Iris pigment epithelial cell (primary cell): Measurements from ENCODE around the gene PPP2R5D.
"Not testable (repeated sequence)": the region's sequence is repeated elsewhere in the genome, so short reads cannot be mapped to it uniquely, and the experiment has no call there.

ENCODE experiments used
- DNase-seq: peaks from one replicate; pipeline ENCODE4 v3.0.0-alpha.2; 2011; ENCODE audit warnings: low read depth

PPP2R5D gene

GRCh38 chr6:43032326-43032725 is 48.0 kb downstream of the PPP2R5D start:
- no peak for DNase-seq

DNA sequence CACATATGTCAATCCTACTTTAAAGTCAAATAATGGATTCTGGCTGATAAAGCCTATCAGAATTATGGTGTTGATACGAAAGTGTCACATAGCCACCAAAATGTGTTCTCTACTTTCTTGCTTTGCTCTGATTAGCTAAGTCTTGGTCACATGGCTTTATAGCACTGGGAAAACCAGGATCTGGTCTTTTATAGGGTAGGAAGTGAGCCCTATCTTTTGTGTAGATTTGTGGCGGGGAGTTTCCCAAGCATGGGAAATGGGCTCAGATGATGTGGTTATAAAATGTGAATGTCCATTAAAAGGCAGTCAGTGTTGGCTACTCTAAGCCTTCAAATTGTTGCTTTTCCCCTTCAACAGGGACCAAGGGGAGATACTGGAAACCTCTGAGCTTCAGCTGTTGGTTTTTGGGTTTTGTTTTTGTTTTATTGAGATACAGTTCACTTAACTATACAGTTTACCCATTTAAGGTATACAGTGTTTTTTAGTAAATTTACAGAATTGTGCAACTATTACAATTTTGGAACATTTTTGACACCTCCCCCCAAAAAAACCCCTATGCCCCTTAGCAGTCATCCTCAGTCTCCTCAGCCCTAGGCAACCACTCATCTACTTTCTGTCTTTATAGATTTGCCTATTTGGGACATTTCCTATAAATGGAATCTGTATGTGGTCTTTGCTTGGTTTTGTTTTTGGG is 49.3 kb downstream of the PPP2R5D start:
- no peak for DNase-seq

DNA sequence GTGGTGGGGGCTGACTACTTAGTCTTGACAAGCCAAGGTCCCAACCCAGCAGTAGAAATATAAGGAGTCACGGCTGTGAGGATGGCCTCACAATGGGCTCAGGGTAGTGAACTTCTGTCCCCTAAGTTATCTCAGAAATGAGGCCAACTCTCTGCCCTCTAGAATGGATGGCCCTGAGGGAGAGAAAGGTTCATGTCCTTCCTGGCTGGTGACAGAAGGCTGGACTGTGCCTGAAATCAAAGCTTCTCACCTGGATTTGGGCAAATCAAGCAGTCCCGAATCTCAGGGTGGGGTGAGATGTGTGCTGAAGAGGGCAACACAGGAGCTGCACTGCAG is 49.8 kb downstream of the PPP2R5D start:
- no peak for DNase-seq

- DNase-seq: no peak
These were observed 51.3 kb downstream of the PPP2R5D start for GRCh38 chr6:43035495-43036194.

GRCh38 chr6:43036712-43037111 is 52.3 kb downstream of the PPP2R5D start:
- no peak for DNase-seq

- no peak for DNase-seq
These were observed 52.8 kb downstream of the PPP2R5D start for GRCh38 chr6:43037197-43037596.

DNA sequence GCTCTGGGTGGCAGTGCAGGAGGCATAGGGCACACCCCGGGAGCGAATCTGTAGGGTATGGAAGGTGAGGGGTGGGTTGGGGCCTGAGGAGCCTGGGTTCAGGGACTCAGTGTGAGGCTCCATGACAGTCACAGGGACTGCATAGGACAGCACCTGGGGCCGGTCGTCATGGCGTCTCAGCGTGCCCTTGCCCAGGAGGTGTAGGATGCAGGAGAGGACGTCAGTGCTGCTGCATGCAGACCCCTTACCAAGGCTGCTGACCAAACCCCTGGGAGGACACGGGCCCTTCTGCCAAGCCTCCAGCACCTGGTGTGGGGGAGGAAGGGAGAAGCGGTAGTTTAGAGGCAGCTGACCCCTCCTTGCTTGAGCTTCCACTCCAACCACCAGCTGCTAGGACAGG is 53.3 kb downstream of the PPP2R5D start:
- DNase-seq: no peak

GRCh38 chr6:43038727-43039126 is 54.4 kb downstream of the PPP2R5D start:
- DNase-seq: no peak

DNA sequence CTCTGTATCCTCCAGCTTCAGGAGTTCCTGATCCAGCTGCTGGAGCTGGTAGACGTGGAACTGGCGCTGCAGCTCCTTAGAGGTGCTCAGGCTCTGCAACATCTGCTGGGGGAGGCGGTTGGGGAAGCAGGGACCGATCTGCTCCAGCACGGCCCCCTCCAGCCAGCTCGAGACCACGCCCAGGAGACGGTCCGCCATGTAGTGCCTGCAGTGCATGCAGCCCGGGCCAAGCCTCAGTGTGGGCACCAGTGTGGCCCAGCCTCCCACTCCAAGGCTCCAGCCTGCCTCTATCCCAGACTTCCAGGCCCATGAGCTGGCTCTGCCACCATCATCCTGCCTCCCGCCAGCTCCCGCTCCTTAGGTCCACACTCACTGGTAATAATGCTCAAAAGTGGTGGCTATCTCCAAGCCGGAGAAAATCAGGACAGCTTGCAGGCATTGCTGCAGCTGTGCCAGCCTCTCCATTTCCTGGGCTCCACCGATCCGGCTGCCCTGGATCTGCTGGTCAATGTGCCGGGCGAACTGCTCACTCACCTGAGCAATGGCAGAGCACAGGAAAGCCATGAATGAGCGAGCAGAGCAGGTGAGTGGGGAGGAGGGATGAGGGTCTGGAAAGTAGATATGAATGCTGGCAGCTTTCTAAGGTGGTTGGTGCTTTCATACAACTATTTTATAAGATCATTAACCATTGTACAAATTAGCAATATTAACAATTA is 56.3 kb downstream of the PPP2R5D start:
- no peak for DNase-seq

DNA sequence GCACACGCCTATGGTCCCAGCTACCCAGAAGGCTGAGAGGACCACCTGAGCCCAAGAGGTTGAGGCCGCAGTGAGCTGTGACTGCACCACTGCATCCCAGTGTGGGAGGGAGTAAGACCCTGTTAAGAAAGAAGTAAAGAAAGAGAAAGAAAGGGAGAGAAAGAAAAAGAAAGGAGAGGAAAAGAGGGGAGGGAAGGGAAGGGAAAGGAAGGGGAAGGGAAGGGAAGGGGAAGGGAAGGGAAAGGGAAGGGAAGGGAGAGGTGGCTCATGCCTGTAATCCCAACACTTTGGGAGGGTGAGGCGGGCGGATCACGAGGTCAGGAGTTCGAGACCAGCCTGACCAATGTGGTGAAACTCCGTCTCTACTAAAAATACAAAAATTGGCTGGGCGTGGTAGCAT is 57.1 kb downstream of the PPP2R5D start:
- not testable (repeated sequence) for DNase-seq

DNA sequence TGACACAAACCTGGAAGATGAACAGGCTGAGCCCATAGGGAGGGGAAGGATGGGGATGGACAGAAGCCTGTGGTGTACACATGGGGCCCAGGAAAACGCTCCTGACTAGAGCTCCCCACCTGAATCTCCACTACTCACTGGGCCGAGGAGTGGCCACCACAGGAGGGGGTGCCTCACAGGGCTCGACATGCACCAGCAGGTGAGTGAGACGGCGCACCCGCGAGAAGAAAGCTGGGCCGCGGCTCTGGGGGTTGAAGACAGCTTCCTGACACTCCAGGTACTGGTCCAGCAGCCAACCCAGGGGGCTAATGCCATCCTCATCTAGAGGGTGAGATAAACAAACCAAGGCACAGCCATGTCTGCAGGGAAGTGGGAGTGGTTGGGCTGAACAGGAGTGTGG is 58.9 kb downstream of the PPP2R5D start:
- no peak for DNase-seq

DNA sequence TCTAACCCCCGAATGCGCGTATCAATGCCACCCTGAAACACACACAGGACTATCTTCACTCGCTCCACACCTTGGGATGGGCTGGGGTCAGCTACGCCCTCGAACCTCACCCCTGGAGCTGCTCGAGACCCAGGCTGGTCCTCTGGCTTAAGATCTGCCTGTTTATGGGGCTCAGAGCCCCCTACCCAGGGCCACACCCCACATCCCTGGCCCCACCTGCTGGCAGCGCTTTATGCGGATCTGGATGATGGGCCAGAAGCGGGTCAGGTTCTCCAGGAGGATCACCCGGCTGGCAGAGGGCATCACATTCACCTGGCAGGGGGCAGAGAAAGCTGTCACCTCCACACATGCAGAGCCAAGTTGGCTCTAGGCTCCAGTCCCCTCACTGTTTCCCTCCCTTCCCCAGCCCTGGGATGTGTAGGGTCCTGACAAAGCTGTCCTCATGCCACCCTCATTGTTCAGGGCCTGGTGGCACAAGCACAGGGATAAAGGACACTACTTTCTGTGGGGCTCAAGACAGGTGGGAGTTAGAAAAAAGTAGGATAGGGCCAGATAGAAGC is 61.1 kb downstream of the PPP2R5D start:
- DNase-seq: no peak

GRCh38 chr6:43047998-43048397 is 63.6 kb downstream of the PPP2R5D start:
- DNase-seq: no peak

- DNase-seq: no peak
These were observed 66.6 kb downstream of the PPP2R5D start for GRCh38 chr6:43050981-43051380.

GRCh38 chr6:43052225-43052841 is 68.0 kb downstream of the PPP2R5D start:
- DNase-seq: no peak

GRCh38 chr6:43052842-43053544 is 68.6 kb downstream of the PPP2R5D start:
- DNase-seq: peak; percentile 44

GRCh38 chr6:43053545-43054205 is 69.3 kb downstream of the PPP2R5D start, which contains the start of gene CUL7:
TSS of gene CUL7 (minus strand) at chr6:43053851. CDS start at chr6:43052788, 1,063 bp downstream.
- DNase-seq: peak; percentile 92

- no peak for DNase-seq
These were observed 70.0 kb downstream of the PPP2R5D start for GRCh38 chr6:43054206-43054943.

DNA sequence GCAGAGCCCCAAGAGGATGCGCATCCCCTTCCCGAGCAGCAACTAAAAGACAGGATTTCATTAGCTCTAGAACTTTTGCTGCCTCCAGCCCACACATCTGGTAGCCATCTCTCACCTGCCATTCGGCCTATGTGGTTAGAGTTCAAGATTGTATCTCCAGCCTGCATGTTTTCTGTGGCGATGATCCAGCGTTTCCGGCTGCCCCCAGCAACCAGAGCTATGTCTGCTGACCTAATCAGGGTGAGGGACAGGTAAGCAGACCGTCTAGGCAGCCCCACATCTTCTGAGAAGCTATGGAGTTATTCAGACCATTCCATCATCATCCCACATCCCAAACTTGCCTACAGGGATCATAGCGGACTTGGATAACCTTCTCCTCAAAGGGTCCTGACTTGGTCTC is 71.6 kb downstream of the PPP2R5D start:
- no peak for DNase-seq

- no peak for DNase-seq
These were observed 74.2 kb downstream of the PPP2R5D start for GRCh38 chr6:43058531-43058930.
